HG02678 (cell line): ENCODE results near the gene COA1.
"Not testable (repeated sequence)": the region's sequence is repeated elsewhere in the genome, so short reads cannot be mapped to it uniquely, and the experiment has no call there.

ENCODE experiments used
- ATAC-seq: cut with Tn5 transposase; IDR thresholded peaks from one replicate; pipeline ENCODE4 v1.9.1; 2021; ENCODE audit warnings: mild to moderate bottlenecking, moderate library complexity; ENCODE audit not compliant: unreplicated experiment

The COA1 gene

GRCh38 chr7:43609097-43609496 lies 120.2 kb downstream of the COA1 start:
- ATAC-seq = no peak

DNA sequence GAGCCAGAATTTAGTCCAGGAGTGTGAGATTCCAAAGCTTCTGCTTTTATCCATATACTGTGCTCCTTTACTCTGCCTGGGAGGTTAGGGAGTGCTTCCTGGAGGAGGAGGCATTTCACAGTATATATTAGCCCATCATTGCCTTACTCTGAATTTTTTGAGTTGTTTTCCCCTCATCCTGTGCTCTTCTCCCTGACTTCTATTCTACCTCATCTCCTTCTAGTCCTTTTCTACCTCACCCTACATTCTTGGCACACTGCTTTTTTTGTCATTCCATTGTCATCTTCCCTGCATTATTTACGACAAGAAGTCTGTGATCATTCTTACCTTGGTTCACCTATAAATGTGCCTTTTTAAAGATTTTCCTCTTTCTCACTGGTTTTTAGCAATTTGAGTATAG lies 125.1 kb downstream of the COA1 start:
- no peak for ATAC-seq

DNA sequence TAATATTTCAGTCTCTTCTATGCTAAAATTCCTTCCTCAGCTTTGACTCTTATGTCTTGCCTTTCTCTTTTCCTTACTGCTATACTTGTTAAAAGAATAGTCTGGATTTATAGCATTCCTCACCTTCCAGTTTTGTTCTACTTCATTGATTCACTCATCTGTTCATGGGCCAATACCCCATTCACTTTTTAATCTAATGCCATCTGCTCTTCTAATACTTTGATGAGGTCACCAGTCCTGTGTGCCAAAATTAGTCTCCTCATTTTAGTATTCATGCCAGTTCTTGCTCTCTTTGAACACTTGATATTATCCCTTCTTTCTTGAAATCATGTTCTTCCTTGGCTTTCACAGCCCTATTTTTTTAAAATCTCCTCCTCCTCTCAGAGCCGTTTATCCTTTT lies 127.1 kb downstream of the COA1 start:
- ATAC-seq = no peak

DNA sequence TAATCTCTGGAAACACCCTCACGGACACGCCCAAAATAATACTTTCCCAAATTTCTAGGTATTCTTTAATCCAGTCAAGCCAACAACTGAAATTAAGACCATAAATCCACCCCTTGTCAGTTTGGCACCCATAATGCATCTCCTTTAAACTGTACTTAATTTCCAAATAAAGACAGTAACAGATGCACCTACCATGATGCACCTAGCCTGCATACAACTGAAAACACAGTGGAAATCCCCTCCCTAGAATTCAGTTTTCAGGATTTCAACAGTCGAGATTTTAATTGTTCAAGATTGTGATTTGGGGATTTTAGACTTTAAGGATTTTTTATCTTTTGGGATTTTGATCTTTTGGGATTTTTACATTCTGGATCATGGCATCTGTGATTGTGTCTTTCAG lies 129.3 kb downstream of the COA1 start:
- no peak for ATAC-seq

DNA sequence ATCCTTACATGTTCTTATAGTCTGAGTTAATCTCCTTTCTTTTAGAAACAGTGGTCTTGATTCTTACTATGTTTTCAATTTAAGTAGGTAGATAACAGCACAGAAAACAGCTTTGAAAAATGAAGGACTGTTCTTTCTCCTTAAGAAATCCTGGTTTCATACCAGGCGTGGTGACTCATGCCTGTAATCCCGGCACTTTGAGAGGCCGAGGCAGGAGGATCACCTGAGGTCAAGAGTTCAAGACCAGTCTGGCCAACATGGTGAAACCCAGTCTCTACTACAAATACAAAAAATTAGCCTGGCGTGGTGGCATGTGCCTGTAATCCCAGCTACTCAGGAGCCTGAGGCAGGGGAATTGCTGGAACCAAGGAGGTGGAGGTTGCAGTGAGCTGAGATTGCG lies 132.9 kb downstream of the COA1 start:
- ATAC-seq = not testable (repeated sequence)

- no peak for ATAC-seq
Measured at GRCh38 chr7:43594020-43594419, 135.3 kb downstream of the COA1 start.

GRCh38 chr7:43593010-43593409 lies 136.3 kb downstream of the COA1 start:
- no peak for ATAC-seq

DNA sequence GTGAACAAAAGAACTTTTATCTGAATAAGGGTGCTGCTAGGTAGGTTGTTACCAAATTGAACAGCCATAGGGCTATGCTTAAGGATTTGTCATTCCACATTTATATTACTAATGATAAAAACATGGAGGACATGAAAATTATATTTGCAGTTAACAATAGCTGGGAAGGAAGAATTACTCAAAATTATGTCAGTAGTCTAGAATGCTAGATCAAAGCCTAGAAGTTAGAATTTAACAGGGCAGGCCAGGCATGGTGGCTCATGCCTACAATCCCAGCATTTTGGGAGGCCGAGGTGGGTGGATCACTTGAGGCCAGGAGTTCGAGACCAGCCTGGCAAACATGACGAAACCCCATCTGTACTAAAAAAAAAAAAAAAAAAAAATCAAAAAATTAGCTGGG lies 137.0 kb downstream of the COA1 start:
- no peak for ATAC-seq

DNA sequence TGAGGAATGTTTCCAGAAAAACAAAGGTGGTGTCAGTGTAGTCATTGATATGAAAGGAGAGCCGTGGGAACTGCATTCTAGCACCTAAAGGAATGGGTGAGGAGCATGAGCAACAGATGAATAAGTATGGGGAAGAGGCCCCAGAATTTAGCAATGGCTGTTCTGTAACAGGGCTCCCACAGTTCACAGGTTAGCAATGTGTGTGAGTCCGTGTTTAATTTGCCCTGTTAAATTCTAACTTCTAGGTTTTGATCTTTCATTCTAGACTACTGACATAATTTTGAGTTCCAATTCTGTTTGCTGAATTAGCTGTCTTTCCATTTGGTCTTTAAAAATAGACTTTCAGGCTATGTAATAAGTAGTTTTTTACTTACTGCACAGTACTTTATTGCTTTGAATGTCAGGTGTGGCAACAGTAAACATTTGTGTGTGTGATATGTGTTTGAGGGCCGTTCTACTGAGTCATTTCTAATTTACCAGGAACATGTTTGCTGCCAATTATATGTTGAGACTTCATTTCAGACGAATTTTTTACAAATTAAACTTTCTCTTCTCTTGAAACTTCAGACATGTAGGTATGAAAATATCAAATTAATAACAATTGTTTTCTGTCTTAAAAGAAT lies 137.7 kb downstream of the COA1 start:
- no peak for ATAC-seq

- peak; percentile 70 for ATAC-seq
Measured at GRCh38 chr7:43590862-43591557, 138.3 kb downstream of the COA1 start.

DNA sequence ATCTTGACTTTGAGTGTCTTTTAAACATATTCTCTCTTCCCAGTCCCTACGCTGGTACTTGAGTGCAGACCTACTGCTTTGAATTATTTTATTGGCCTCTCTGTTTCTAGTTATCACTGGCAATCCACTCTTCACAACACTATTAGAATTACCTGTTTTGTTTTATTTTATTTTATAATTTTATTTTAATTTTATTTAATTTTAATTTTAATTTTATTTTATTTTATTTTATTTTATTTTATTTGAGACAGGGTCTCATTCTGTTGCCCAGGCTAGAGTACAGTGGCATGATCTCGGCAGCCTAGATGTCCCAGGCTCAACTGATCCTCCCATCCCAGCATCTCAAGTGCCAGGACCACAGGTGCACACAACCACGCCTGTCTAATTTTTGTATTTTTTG lies 139.6 kb downstream of the COA1 start:
- ATAC-seq = no peak
